Measurements from ENCODE around the gene CLEC12A.
"Not testable (repeated sequence)": the region's sequence is repeated elsewhere in the genome, so short reads cannot be mapped to it uniquely, and the experiment has no call there.

Gene CLEC12A

GRCh38 chr12:9943240-9943639 is 28.0 kb upstream of the CLEC12A start:
- DNase-seq = no peak
- Histone ChIP-seq H3K27me3 (ENCODE audit: insufficient read depth, low read depth, severe bottlenecking) (no peaks in the 10 kb centered on the region), H3K36me3 (no peaks in the 10 kb centered on the region), H3K27ac (no peak overlapping the region), H3K9me3 (ENCODE audit: severe bottlenecking) (no peaks in the 10 kb centered on the region), H3K4me3 (ENCODE audit: low read depth, low read length) (no peak overlapping the region)
- no peak for TF ChIP-seq CTCF (IDR thresholded peaks at IDR 0.05; ENCODE audit: low read depth, low read length)

GRCh38 chr12:9944391-9944790 is 26.8 kb upstream of the CLEC12A start:
- Histone ChIP-seq H3K36me3 (no peaks in the 10 kb centered on the region), H3K4me3 (ENCODE audit: low read depth, low read length) (no peak overlapping the region), H3K27me3 (ENCODE audit: insufficient read depth, low read depth, severe bottlenecking) (no peaks in the 10 kb centered on the region), H3K27ac (no peak overlapping the region), H3K9me3 (ENCODE audit: severe bottlenecking) (no peaks in the 10 kb centered on the region)
- no peak for TF ChIP-seq CTCF (IDR thresholded peaks at IDR 0.05; ENCODE audit: low read depth, low read length)
- no peak for DNase-seq

GRCh38 chr12:9947674-9948073 is 23.5 kb upstream of the CLEC12A start:
- no peak for DNase-seq
- no peak overlapping the region for H3K27ac ChIP-seq
- TF ChIP-seq CTCF (IDR thresholded peaks at IDR 0.05; ENCODE audit: low read depth, low read length) = no peak
- H3K36me3 ChIP-seq = no peaks in the 10 kb centered on the region
- no peaks in the 10 kb centered on the region for H3K9me3 ChIP-seq (ENCODE audit: severe bottlenecking)
- H3K4me3 ChIP-seq (ENCODE audit: low read depth, low read length) = no peak overlapping the region
- H3K27me3 ChIP-seq (ENCODE audit: insufficient read depth, low read depth, severe bottlenecking) = no peaks in the 10 kb centered on the region

- Histone ChIP-seq H3K27me3 (ENCODE audit: insufficient read depth, low read depth, severe bottlenecking) (no peaks in the 10 kb centered on the region), H3K4me3 (ENCODE audit: low read depth, low read length) (no peak overlapping the region), H3K36me3 (no peaks in the 10 kb centered on the region), H3K9me3 (ENCODE audit: severe bottlenecking) (no peaks in the 10 kb centered on the region), H3K27ac (no peak overlapping the region)
- DNase-seq = no peak
- no peak for TF ChIP-seq CTCF (IDR thresholded peaks at IDR 0.05; ENCODE audit: low read depth, low read length)
Observed at GRCh38 chr12:9948606-9949296, 22.5 kb upstream of the CLEC12A start.

GRCh38 chr12:9951026-9951675 is 20.1 kb upstream of the CLEC12A start:
- DNase-seq = no peak
- Histone ChIP-seq H3K27ac (no peak overlapping the region), H3K4me3 (ENCODE audit: low read depth, low read length) (no peak overlapping the region), H3K27me3 (ENCODE audit: insufficient read depth, low read depth, severe bottlenecking) (no peaks in the 10 kb centered on the region), H3K9me3 (ENCODE audit: severe bottlenecking) (no peaks in the 10 kb centered on the region), H3K36me3 (no peaks in the 10 kb centered on the region)
- TF ChIP-seq CTCF (IDR thresholded peaks at IDR 0.05; ENCODE audit: low read depth, low read length) = no peak

- not testable (repeated sequence) for H3K27ac ChIP-seq; H3K36me3 ChIP-seq; DNase-seq; H3K4me3 ChIP-seq (ENCODE audit: low read depth, low read length); H3K27me3 ChIP-seq (ENCODE audit: insufficient read depth, low read depth, severe bottlenecking); H3K9me3 ChIP-seq (ENCODE audit: severe bottlenecking)
Observed at GRCh38 chr12:9952954-9953729, 18.1 kb upstream of the CLEC12A start.
